ENCODE data around the gene PRB3.

Gene PRB3

GRCh38 chr12:11269607-11270006, at the start of gene PRB3:
PRB3 (minus strand) TSS chr12:11269707; CDS start chr12:11269669, 38 bp downstream.
- H3K9me3 ChIP-seq (ENCODE audit: control insufficient read depth, low read length), result no peaks in the 10 kb centered on the region
- no peaks in the 10 kb centered on the region for H3K27me3 ChIP-seq (replicated peaks; ENCODE audit: control insufficient read depth, insufficient read depth, low read length)
- no peak for DNase-seq (ENCODE audit: low read depth)
- H3K36me3 ChIP-seq (ENCODE audit: control insufficient read depth, insufficient read depth, low read length, severe bottlenecking), result no peaks in the 10 kb centered on the region
- no peak within 1 kb of the TSS for H3K9ac ChIP-seq (ENCODE audit: low read length)
- H3K4me1 ChIP-seq (ENCODE audit: control insufficient read depth, insufficient read depth, low read length), result no peaks in the 10 kb centered on the region
- no peak within 1 kb of the TSS for H3K4me3 ChIP-seq (ENCODE audit: low read length)

GRCh38 chr12:11310336-11310735, 40.8 kb upstream of the PRB3 start, which contains the start of gene PRB4:
PRB4 (minus strand) TSS chr12:11310436; CDS start chr12:11310398, 38 bp downstream.
- Histone ChIP-seq H3K4me3 (ENCODE audit: low read length) (no peak within 1 kb of the TSS), H3K27me3 (replicated peaks; ENCODE audit: control insufficient read depth, insufficient read depth, low read length) (no peaks in the 10 kb centered on the region), H3K9me3 (ENCODE audit: control insufficient read depth, low read length) (no peaks in the 10 kb centered on the region), H3K36me3 (ENCODE audit: control insufficient read depth, insufficient read depth, low read length, severe bottlenecking) (no peaks in the 10 kb centered on the region), H3K4me1 (ENCODE audit: control insufficient read depth, insufficient read depth, low read length) (no peaks in the 10 kb centered on the region), H3K9ac (ENCODE audit: low read length) (no peak within 1 kb of the TSS)
- no peak for DNase-seq (ENCODE audit: low read depth)

GRCh38 chr12:11307143-11307542, 37.6 kb upstream of the PRB3 start:
- H3K9me3 ChIP-seq (ENCODE audit: control insufficient read depth, low read length), result no peaks in the 10 kb centered on the region
- no peak overlapping the region for H3K9ac ChIP-seq (ENCODE audit: low read length)
- no peaks in the 10 kb centered on the region for H3K36me3 ChIP-seq (ENCODE audit: control insufficient read depth, insufficient read depth, low read length, severe bottlenecking)
- H3K4me1 ChIP-seq (ENCODE audit: control insufficient read depth, insufficient read depth, low read length), result no peaks in the 10 kb centered on the region
- peak; percentile 23 for DNase-seq (ENCODE audit: low read depth)
- H3K27me3 ChIP-seq (replicated peaks; ENCODE audit: control insufficient read depth, insufficient read depth, low read length), result no peaks in the 10 kb centered on the region
- H3K4me3 ChIP-seq (ENCODE audit: low read length), result no peak overlapping the region

- DNase-seq (ENCODE audit: low read depth), result no peak
Measured at GRCh38 chr12:11273449-11273848, 3.9 kb upstream of the PRB3 start.

GRCh38 chr12:11264501-11264900, 5.0 kb downstream of the PRB3 start:
- no peak for DNase-seq (ENCODE audit: low read depth)
- H3K4me3 ChIP-seq (ENCODE audit: low read length), result no peak overlapping the region
- H3K27me3 ChIP-seq (replicated peaks; ENCODE audit: control insufficient read depth, insufficient read depth, low read length), result no peaks in the 10 kb centered on the region
- H3K9me3 ChIP-seq (ENCODE audit: control insufficient read depth, low read length), result no peaks in the 10 kb centered on the region
- no peaks in the 10 kb centered on the region for H3K36me3 ChIP-seq (ENCODE audit: control insufficient read depth, insufficient read depth, low read length, severe bottlenecking)
- H3K9ac ChIP-seq (ENCODE audit: low read length), result no peak overlapping the region
- H3K4me1 ChIP-seq (ENCODE audit: control insufficient read depth, insufficient read depth, low read length), result no peaks in the 10 kb centered on the region

More at GRCh38 chr12:11273449-11273848, 3.9 kb upstream of the PRB3 start:
- Histone ChIP-seq H3K9me3 (ENCODE audit: control insufficient read depth, low read length) (no peaks in the 10 kb centered on the region), H3K36me3 (ENCODE audit: control insufficient read depth, insufficient read depth, low read length, severe bottlenecking) (no peaks in the 10 kb centered on the region), H3K9ac (ENCODE audit: low read length) (no peak overlapping the region), H3K27me3 (replicated peaks; ENCODE audit: control insufficient read depth, insufficient read depth, low read length) (no peaks in the 10 kb centered on the region), H3K4me1 (ENCODE audit: control insufficient read depth, insufficient read depth, low read length) (no peaks in the 10 kb centered on the region), H3K4me3 (ENCODE audit: low read length) (no peak overlapping the region)

- Histone ChIP-seq H3K9ac (ENCODE audit: low read length) (no peak overlapping the region), H3K9me3 (ENCODE audit: control insufficient read depth, low read length) (no peaks in the 10 kb centered on the region), H3K36me3 (ENCODE audit: control insufficient read depth, insufficient read depth, low read length, severe bottlenecking) (no peaks in the 10 kb centered on the region), H3K27me3 (replicated peaks; ENCODE audit: control insufficient read depth, insufficient read depth, low read length) (no peaks in the 10 kb centered on the region), H3K4me3 (ENCODE audit: low read length) (no peak overlapping the region), H3K4me1 (ENCODE audit: control insufficient read depth, insufficient read depth, low read length) (no peaks in the 10 kb centered on the region)
- DNase-seq (ENCODE audit: low read depth), result no peak
Measured at GRCh38 chr12:11246489-11246888, 23.0 kb downstream of the PRB3 start.

- no peaks in the 10 kb centered on the region for H3K36me3 ChIP-seq (ENCODE audit: control insufficient read depth, insufficient read depth, low read length, severe bottlenecking)
Measured at GRCh38 chr12:11242656-11243055, 26.9 kb downstream of the PRB3 start.

GRCh38 chr12:11240348-11240930, 29.1 kb downstream of the PRB3 start:
- no peaks in the 10 kb centered on the region for H3K4me1 ChIP-seq (ENCODE audit: control insufficient read depth, insufficient read depth, low read length)
- no peaks in the 10 kb centered on the region for H3K36me3 ChIP-seq (ENCODE audit: control insufficient read depth, insufficient read depth, low read length, severe bottlenecking)
- H3K4me3 ChIP-seq (ENCODE audit: low read length), result no peak overlapping the region
- H3K9ac ChIP-seq (ENCODE audit: low read length), result no peak overlapping the region
- H3K9me3 ChIP-seq (ENCODE audit: control insufficient read depth, low read length), result no peaks in the 10 kb centered on the region
- DNase-seq (ENCODE audit: low read depth), result no peak
- H3K27me3 ChIP-seq (replicated peaks; ENCODE audit: control insufficient read depth, insufficient read depth, low read length), result no peaks in the 10 kb centered on the region

More at GRCh38 chr12:11242656-11243055, 26.9 kb downstream of the PRB3 start:
- no peaks in the 10 kb centered on the region for H3K4me1 ChIP-seq (ENCODE audit: control insufficient read depth, insufficient read depth, low read length)
- no peaks in the 10 kb centered on the region for H3K9me3 ChIP-seq (ENCODE audit: control insufficient read depth, low read length)
- no peak for DNase-seq (ENCODE audit: low read depth)
- no peak overlapping the region for H3K9ac ChIP-seq (ENCODE audit: low read length)
- H3K27me3 ChIP-seq (replicated peaks; ENCODE audit: control insufficient read depth, insufficient read depth, low read length), result no peaks in the 10 kb centered on the region
- H3K4me3 ChIP-seq (ENCODE audit: low read length), result no peak overlapping the region

- DNase-seq (ENCODE audit: low read depth), result no peak
- Histone ChIP-seq H3K4me3 (ENCODE audit: low read length) (no peak overlapping the region), H3K36me3 (ENCODE audit: control insufficient read depth, insufficient read depth, low read length, severe bottlenecking) (no peaks in the 10 kb centered on the region), H3K4me1 (ENCODE audit: control insufficient read depth, insufficient read depth, low read length) (no peaks in the 10 kb centered on the region), H3K9ac (ENCODE audit: low read length) (no peak overlapping the region), H3K27me3 (replicated peaks; ENCODE audit: control insufficient read depth, insufficient read depth, low read length) (no peaks in the 10 kb centered on the region), H3K9me3 (ENCODE audit: control insufficient read depth, low read length) (no peaks in the 10 kb centered on the region)
Measured at GRCh38 chr12:11238275-11238674, 31.2 kb downstream of the PRB3 start.

GRCh38 chr12:11233532-11233931, 36.0 kb downstream of the PRB3 start:
- Histone ChIP-seq H3K4me1 (ENCODE audit: control insufficient read depth, insufficient read depth, low read length) (no peaks in the 10 kb centered on the region), H3K9me3 (ENCODE audit: control insufficient read depth, low read length) (no peaks in the 10 kb centered on the region), H3K27me3 (replicated peaks; ENCODE audit: control insufficient read depth, insufficient read depth, low read length) (no peaks in the 10 kb centered on the region), H3K36me3 (ENCODE audit: control insufficient read depth, insufficient read depth, low read length, severe bottlenecking) (no peaks in the 10 kb centered on the region), H3K4me3 (ENCODE audit: low read length) (no peak overlapping the region), H3K9ac (ENCODE audit: low read length) (no peak overlapping the region)
- DNase-seq (ENCODE audit: low read depth), result no peak

GRCh38 chr12:11228296-11228879, 41.1 kb downstream of the PRB3 start:
- Histone ChIP-seq H3K36me3 (ENCODE audit: control insufficient read depth, insufficient read depth, low read length, severe bottlenecking) (no peaks in the 10 kb centered on the region), H3K9ac (ENCODE audit: low read length) (no peak overlapping the region), H3K27me3 (replicated peaks; ENCODE audit: control insufficient read depth, insufficient read depth, low read length) (no peaks in the 10 kb centered on the region), H3K4me3 (ENCODE audit: low read length) (no peak overlapping the region), H3K9me3 (ENCODE audit: control insufficient read depth, low read length) (no peaks in the 10 kb centered on the region), H3K4me1 (ENCODE audit: control insufficient read depth, insufficient read depth, low read length) (no peaks in the 10 kb centered on the region)
- DNase-seq (ENCODE audit: low read depth), result peak; percentile 64

- no peak overlapping the region for H3K9ac ChIP-seq (ENCODE audit: low read length)
- H3K27me3 ChIP-seq (replicated peaks; ENCODE audit: control insufficient read depth, insufficient read depth, low read length), result no peaks in the 10 kb centered on the region
- no peak overlapping the region for H3K4me3 ChIP-seq (ENCODE audit: low read length)
- no peaks in the 10 kb centered on the region for H3K9me3 ChIP-seq (ENCODE audit: control insufficient read depth, low read length)
- no peak for DNase-seq (ENCODE audit: low read depth)
- no peaks in the 10 kb centered on the region for H3K36me3 ChIP-seq (ENCODE audit: control insufficient read depth, insufficient read depth, low read length, severe bottlenecking)
- no peaks in the 10 kb centered on the region for H3K4me1 ChIP-seq (ENCODE audit: control insufficient read depth, insufficient read depth, low read length)
Measured at GRCh38 chr12:11227373-11227772, 42.1 kb downstream of the PRB3 start.

All from adipocyte (in vitro differentiated cells).